ENCODE measurements around the gene EGFL8.

The EGFL8 gene

GRCh38 chr6:32173051-32173727, 8.8 kb downstream of the EGFL8 start:
- H3K27ac ChIP-seq (ENCODE audit: low read length), result no peak overlapping the region
- peaks cover 13% of the 10 kb centered on the region for H3K4me1 ChIP-seq (ENCODE audit: insufficient read depth, low read length)
- no peaks in the 10 kb centered on the region for H3K9me3 ChIP-seq (ENCODE audit: insufficient read depth, low read depth, low read length)
- H3K9ac ChIP-seq (ENCODE audit: low read depth, low read length), result no peak overlapping the region
- H3K27me3 ChIP-seq (ENCODE audit: insufficient read depth, low read length), result no peaks in the 10 kb centered on the region
- H3K36me3 ChIP-seq (ENCODE audit: insufficient read depth, low read depth, low read length), result peaks cover 52% of the 10 kb centered on the region
- no peak overlapping the region for H3K4me3 ChIP-seq (ENCODE audit: low read length)

GRCh38 chr6:32174416-32174815, 10.0 kb downstream of the EGFL8 start:
- no peaks in the 10 kb centered on the region for H3K27me3 ChIP-seq (ENCODE audit: insufficient read depth, low read length)
- peaks cover 13% of the 10 kb centered on the region for H3K4me1 ChIP-seq (ENCODE audit: insufficient read depth, low read length)
- H3K9ac ChIP-seq (ENCODE audit: low read depth, low read length), result no peak overlapping the region
- no peak overlapping the region for H3K27ac ChIP-seq (ENCODE audit: low read length)
- no peaks in the 10 kb centered on the region for H3K9me3 ChIP-seq (ENCODE audit: insufficient read depth, low read depth, low read length)
- H3K36me3 ChIP-seq (ENCODE audit: insufficient read depth, low read depth, low read length), result peaks cover 39% of the 10 kb centered on the region
- peak overlapping the region; percentile 88 for H3K4me3 ChIP-seq (ENCODE audit: low read length)

GRCh38 chr6:32175322-32175710, 10.9 kb downstream of the EGFL8 start:
- no peaks in the 10 kb centered on the region for H3K27me3 ChIP-seq (ENCODE audit: insufficient read depth, low read length)
- H3K27ac ChIP-seq (ENCODE audit: low read length), result no peak overlapping the region
- peak overlapping the region; percentile 88 for H3K4me3 ChIP-seq (ENCODE audit: low read length)
- H3K9me3 ChIP-seq (ENCODE audit: insufficient read depth, low read depth, low read length), result no peaks in the 10 kb centered on the region
- H3K9ac ChIP-seq (ENCODE audit: low read depth, low read length), result peak overlapping the region; percentile 85
- H3K4me1 ChIP-seq (ENCODE audit: insufficient read depth, low read length), result peaks cover 13% of the 10 kb centered on the region
- peaks cover 38% of the 10 kb centered on the region for H3K36me3 ChIP-seq (ENCODE audit: insufficient read depth, low read depth, low read length)

DNA sequence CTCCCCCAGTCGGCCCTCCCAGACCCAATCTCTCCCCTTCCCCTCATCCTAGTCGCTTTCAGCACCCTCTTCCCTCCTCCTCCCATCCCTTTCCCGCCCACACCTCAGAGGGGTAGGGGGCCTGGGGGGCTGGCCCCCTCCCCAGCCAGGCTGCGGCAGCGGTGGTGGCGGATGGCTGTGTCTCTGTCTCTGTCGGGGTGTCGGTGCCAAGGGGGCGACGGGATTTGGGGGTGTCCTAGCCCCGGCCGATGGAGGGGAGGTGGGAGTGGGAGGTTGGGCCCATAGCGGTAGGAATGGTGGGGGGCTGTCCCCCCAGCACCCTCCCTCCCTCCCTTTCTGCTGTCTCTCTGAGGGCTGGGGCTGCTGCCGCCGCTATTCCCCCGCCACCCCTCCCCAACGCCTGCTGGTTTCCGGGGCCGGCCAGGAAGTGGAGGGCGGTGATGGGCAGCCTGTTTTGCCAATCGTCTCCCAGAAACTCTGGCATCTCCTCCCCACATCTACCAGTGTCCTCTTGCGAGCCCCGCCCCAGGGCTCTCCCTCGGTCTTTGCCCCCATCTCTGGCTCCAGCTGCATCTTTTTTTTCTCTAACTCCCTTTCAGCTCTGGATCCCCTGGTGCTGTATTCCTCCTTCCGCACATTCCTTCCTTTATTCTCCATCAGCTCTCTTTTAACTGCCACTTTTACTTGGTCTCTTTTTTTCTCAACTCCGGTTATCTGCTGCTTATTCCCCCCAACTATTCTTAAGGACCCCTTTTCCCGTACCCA, 11.5 kb downstream of the EGFL8 start, which contains the start of gene AGPAT1:
Gene AGPAT1 (minus strand): TSS at position 374 of the 765 bp plus-strand sequence. CDS start 4,588 bp downstream, outside the sequence.
- peak within 1 kb of the TSS; percentile 98 for H3K27ac ChIP-seq (ENCODE audit: low read length)
- no peaks in the 10 kb centered on the region for H3K27me3 ChIP-seq (ENCODE audit: insufficient read depth, low read length)
- H3K36me3 ChIP-seq (ENCODE audit: insufficient read depth, low read depth, low read length), result peaks cover 38% of the 10 kb centered on the region
- peak within 1 kb of the TSS; percentile 93 for H3K9ac ChIP-seq (ENCODE audit: low read depth, low read length)
- peaks cover 13% of the 10 kb centered on the region for H3K4me1 ChIP-seq (ENCODE audit: insufficient read depth, low read length)
- no peaks in the 10 kb centered on the region for H3K9me3 ChIP-seq (ENCODE audit: insufficient read depth, low read depth, low read length)
- H3K4me3 ChIP-seq (ENCODE audit: low read length), result peak within 1 kb of the TSS; percentile 88

DNA sequence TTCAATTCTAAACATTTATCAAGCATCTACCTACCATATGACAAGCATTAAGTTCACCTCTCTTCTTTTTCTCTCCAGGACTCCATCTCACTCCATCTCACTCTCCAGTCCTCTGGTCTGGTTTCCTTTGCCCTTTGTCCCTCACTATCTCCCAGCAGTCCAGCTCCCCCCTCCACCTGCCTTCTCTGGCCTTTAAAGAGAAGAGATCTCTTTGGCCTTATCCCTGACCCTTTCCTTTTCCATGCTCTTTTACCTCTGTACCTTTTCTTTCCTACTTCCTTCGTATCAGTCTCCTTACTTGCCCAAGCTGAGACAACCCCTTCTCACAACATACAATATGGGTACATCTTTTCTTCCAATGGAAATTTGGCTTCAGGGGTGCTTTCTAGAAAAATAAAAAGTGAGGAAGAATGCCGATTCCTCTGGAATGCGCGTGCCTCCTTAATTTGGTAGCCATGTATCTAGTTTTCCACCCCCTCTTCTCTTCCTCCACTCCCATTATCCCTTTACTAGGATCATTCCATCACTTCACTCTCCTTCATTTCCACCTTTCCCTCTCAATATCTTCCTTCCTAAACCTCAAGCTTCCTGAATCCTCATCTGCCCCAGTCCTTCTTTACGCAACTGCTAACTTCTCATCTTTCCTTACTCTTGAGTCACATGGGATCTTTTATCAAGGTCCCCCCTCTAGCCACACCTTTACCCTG, 12.2 kb downstream of the EGFL8 start:
- Histone ChIP-seq H3K27me3 (ENCODE audit: insufficient read depth, low read length) (no peaks in the 10 kb centered on the region), H3K4me1 (ENCODE audit: insufficient read depth, low read length) (peaks cover 13% of the 10 kb centered on the region), H3K36me3 (ENCODE audit: insufficient read depth, low read depth, low read length) (peaks cover 38% of the 10 kb centered on the region), H3K27ac (ENCODE audit: low read length) (peak overlapping the region; percentile 98), H3K4me3 (ENCODE audit: low read length) (peak overlapping the region; percentile 88), H3K9ac (ENCODE audit: low read depth, low read length) (peak overlapping the region; percentile 93), H3K9me3 (ENCODE audit: insufficient read depth, low read depth, low read length) (no peaks in the 10 kb centered on the region)

DNA sequence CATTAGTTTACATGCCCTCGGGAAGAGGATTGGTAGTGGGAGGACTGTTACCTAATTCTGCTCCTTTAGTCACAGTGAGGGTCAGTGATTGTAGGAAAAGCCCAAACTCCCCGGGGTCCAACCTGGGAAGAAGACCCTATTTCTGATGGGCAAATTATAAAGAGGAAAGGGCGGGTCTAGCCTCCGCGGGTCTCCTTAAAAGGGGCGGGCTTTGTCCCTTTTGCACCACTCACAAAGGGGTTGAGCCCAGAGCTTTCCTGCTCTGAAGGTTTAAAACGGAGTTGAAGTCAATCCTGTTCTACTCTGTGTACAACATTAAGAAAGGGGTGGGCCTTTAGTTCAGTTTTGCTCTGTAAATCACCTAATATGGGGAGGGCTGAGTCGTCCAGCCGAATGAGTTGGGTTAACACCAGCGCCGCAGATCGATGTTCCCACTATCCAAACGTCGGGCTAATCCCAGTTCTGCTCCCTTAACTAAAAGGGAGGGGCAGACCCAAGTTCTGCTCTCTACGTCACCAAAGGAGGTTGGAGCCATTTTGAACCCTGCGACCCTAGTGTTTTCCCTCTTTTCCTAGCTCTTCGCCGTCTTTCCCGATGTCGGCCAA, 12.9 kb downstream of the EGFL8 start:
- no peaks in the 10 kb centered on the region for H3K27me3 ChIP-seq (ENCODE audit: insufficient read depth, low read length)
- H3K9me3 ChIP-seq (ENCODE audit: insufficient read depth, low read depth, low read length), result no peaks in the 10 kb centered on the region
- H3K4me3 ChIP-seq (ENCODE audit: low read length), result peak overlapping the region; percentile 88
- H3K36me3 ChIP-seq (ENCODE audit: insufficient read depth, low read depth, low read length), result peaks cover 38% of the 10 kb centered on the region
- peak overlapping the region; percentile 98 for H3K27ac ChIP-seq (ENCODE audit: low read length)
- peaks cover 13% of the 10 kb centered on the region for H3K4me1 ChIP-seq (ENCODE audit: insufficient read depth, low read length)
- peak overlapping the region; percentile 93 for H3K9ac ChIP-seq (ENCODE audit: low read depth, low read length)

GRCh38 chr6:32177788-32178546, 13.6 kb downstream of the EGFL8 start, which contains the start of gene RNF5:
Gene RNF5 (plus strand): TSS chr6:32178405. CDS start chr6:32178512, 107 bp downstream.
- peaks cover 45% of the 10 kb centered on the region for H3K36me3 ChIP-seq (ENCODE audit: insufficient read depth, low read depth, low read length)
- H3K9ac ChIP-seq (ENCODE audit: low read depth, low read length), result peak within 1 kb of the TSS; percentile 93
- no peaks in the 10 kb centered on the region for H3K27me3 ChIP-seq (ENCODE audit: insufficient read depth, low read length)
- H3K4me1 ChIP-seq (ENCODE audit: insufficient read depth, low read length), result peaks cover 13% of the 10 kb centered on the region
- H3K4me3 ChIP-seq (ENCODE audit: low read length), result peak within 1 kb of the TSS; percentile 88
- peak within 1 kb of the TSS; percentile 98 for H3K27ac ChIP-seq (ENCODE audit: low read length)
- no peaks in the 10 kb centered on the region for H3K9me3 ChIP-seq (ENCODE audit: insufficient read depth, low read depth, low read length)

DNA sequence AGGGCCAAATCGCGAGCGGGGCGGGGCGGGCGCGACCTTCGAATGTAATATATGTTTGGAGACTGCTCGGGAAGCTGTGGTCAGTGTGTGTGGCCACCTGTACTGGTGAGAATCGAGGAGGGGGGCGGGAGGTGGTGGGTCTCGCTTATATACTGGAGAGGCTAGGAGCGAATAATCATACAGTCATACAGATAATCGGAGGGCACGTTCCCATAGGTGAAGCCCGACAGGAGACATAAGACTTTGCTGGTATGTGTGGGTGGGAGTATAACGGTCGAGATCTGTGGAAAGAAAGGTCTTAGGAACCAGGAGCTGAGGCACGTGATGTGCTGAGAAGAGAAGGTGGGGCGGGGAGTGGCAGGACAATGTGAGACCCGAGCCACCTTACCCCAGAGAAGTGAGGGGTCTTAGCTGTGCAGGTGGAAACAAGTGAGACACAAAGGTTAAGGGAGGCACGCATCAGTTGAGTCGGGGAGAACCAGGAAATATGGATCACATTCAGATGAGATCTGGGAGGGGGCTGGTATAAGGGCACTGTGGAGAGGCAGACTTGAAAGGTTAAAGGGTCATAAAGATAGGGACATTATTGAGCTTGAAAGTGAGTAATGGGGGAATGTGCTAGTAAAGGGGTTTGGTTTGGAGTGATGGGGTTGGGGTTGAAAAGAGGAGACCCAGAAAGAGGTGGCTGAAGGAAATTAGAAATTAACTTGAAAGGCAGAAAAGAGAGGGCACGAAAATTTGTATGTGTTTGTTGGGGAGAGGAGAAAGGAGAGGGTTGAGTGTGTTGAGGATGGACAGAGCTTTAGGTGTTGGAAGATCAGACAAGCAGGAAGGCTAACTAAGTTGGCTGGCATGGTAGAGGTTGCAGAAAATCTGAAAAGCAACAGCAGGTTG, 14.4 kb downstream of the EGFL8 start:
- Histone ChIP-seq H3K9ac (ENCODE audit: low read depth, low read length) (peak overlapping the region; percentile 93), H3K4me3 (ENCODE audit: low read length) (peak overlapping the region; percentile 88), H3K4me1 (ENCODE audit: insufficient read depth, low read length) (peaks cover 13% of the 10 kb centered on the region), H3K27ac (ENCODE audit: low read length) (no peak overlapping the region), H3K27me3 (ENCODE audit: insufficient read depth, low read length) (no peaks in the 10 kb centered on the region), H3K36me3 (ENCODE audit: insufficient read depth, low read depth, low read length) (peaks cover 53% of the 10 kb centered on the region), H3K9me3 (ENCODE audit: insufficient read depth, low read depth, low read length) (no peaks in the 10 kb centered on the region)

DNA sequence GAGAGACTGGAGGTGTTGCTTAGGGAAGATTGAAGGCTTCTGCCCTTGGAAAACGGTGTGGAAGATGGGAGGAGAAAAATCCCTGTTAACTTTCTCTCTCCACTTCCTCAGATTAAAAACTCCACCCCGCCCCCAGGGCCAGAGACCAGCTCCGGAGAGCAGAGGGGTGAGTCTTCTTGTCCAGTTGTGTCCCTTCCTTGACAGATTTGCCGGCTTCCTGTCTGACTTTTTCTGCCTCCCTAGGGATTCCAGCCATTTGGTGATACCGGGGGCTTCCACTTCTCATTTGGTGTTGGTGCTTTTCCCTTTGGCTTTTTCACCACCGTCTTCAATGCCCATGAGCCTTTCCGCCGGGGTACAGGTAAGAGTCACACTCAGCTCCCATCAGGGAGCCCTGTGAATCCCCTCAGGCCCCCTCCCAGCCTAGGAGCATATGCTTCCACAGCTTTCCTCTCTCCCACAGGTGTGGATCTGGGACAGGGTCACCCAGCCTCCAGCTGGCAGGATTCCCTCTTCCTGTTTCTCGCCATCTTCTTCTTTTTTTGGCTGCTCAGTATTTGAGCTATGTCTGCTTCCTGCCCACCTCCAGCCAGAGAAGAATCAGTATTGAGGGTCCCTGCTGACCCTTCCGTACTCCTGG, 15.5 kb downstream of the EGFL8 start:
- Histone ChIP-seq H3K9me3 (ENCODE audit: insufficient read depth, low read depth, low read length) (no peaks in the 10 kb centered on the region), H3K4me1 (ENCODE audit: insufficient read depth, low read length) (peaks cover 10% of the 10 kb centered on the region), H3K27ac (ENCODE audit: low read length) (no peak overlapping the region), H3K4me3 (ENCODE audit: low read length) (no peak overlapping the region), H3K9ac (ENCODE audit: low read depth, low read length) (no peak overlapping the region), H3K27me3 (ENCODE audit: insufficient read depth, low read length) (no peaks in the 10 kb centered on the region), H3K36me3 (ENCODE audit: insufficient read depth, low read depth, low read length) (peaks cover 45% of the 10 kb centered on the region)

- H3K36me3 ChIP-seq (ENCODE audit: insufficient read depth, low read depth, low read length), result peaks cover 41% of the 10 kb centered on the region
- H3K4me1 ChIP-seq (ENCODE audit: insufficient read depth, low read length), result peaks cover 6% of the 10 kb centered on the region; the same call in 1 of the 2 replicates
- H3K9me3 ChIP-seq (ENCODE audit: insufficient read depth, low read depth, low read length), result no peaks in the 10 kb centered on the region
- no peak overlapping the region for H3K27ac ChIP-seq (ENCODE audit: low read length)
- H3K4me3 ChIP-seq (ENCODE audit: low read length), result no peak overlapping the region
- no peaks in the 10 kb centered on the region for H3K27me3 ChIP-seq (ENCODE audit: insufficient read depth, low read length)
- no peak overlapping the region for H3K9ac ChIP-seq (ENCODE audit: low read depth, low read length)
These were observed 16.8 kb downstream of the EGFL8 start for GRCh38 chr6:32181148-32181702.
